Measurements from ENCODE around the gene ACY1.

ACY1 gene

GRCh38 chr3:51941798-51942602 is 41.3 kb upstream of the ACY1 start, which contains the start of the genes PARP3 and RRP9 (continued):
- TF ChIP-seq ZNF518A (tag by site-specific recombination; conservative IDR thresholded peaks at IDR 0.05; ENCODE audit: low read depth) (0 out of 2 replicates have a peak, but pooled peaks have one; percentile 51), ZNF843 (tag by site-specific recombination; IDR thresholded peaks at IDR 0.05) (0 out of 2 replicates have a peak, but pooled peaks have one; percentile 15), ZNF121 (tag by site-specific recombination; IDR thresholded peaks at IDR 0.05) (no peak), PBX3 (CRISPR knock-in tag; IDR thresholded peaks at IDR 0.05) (peak; percentile 81; the same call in 1 of the 2 replicates), ZBTB11 (tag by site-specific recombination; conservative IDR thresholded peaks at IDR 0.05; ENCODE audit: low read depth) (peak; percentile 28; the same call in 1 of the 2 replicates), ZNF521 (tag by site-specific recombination; IDR thresholded peaks at IDR 0.05) (no peak), ZNF560 (tag by site-specific recombination; IDR thresholded peaks at IDR 0.05; ENCODE audit: borderline replicate concordance) (no peak), ZBTB10 (tag by site-specific recombination; IDR thresholded peaks at IDR 0.05) (peak; percentile 77), ZNF239 (tag by site-specific recombination; IDR thresholded peaks at IDR 0.05) (no peak), ZNF529 (tag by site-specific recombination; IDR thresholded peaks at IDR 0.05; ENCODE audit: insufficient replicate concordance) (no peak), ZNF558 (tag by site-specific recombination; IDR thresholded peaks at IDR 0.05) (no peak), ZNF174 (tag by site-specific recombination; IDR thresholded peaks at IDR 0.05) (no peak), ZBTB8A (tag by site-specific recombination; IDR thresholded peaks at IDR 0.05) (peak; percentile 83), ZNF624 (tag by site-specific recombination; IDR thresholded peaks at IDR 0.05) (no peak), ZNF510 (tag by site-specific recombination; IDR thresholded peaks at IDR 0.05; ENCODE audit: insufficient replicate concordance) (no peak), ZNF629 (tag by site-specific recombination; IDR thresholded peaks at IDR 0.05) (peak; percentile 39; the same call in 1 of the 2 replicates), HOXD13 (CRISPR knock-in tag; IDR thresholded peaks at IDR 0.05; ENCODE audit: borderline replicate concordance) (no peak), ZFP37 (tag by site-specific recombination; IDR thresholded peaks at IDR 0.05) (no peak), TRIM28 (IDR thresholded peaks at IDR 0.05; ENCODE audit: borderline replicate concordance, low read length) (no peak; the same call in 1 of the 2 replicates), ZNF621 (tag by site-specific recombination; IDR thresholded peaks at IDR 0.05) (no peak), ZNF362 (tag by site-specific recombination; IDR thresholded peaks at IDR 0.05) (no peak), ZNF707 (tag by site-specific recombination; IDR thresholded peaks at IDR 0.05) (no peak), ZNF548 (tag by site-specific recombination; IDR thresholded peaks at IDR 0.05) (no peak), ZNF391 (tag by site-specific recombination; IDR thresholded peaks at IDR 0.05; ENCODE audit: borderline replicate concordance, low read depth) (no peak), SCRT2 (tag by site-specific recombination; IDR thresholded peaks at IDR 0.05) (no peak), KLF9 (tag by site-specific recombination; IDR thresholded peaks at IDR 0.05; ENCODE audit: low read depth) (peak; percentile 47)

Data from HEK293 (cell line).